HG02678 (cell line): Measurements from ENCODE around the gene PITPNC1.
"Not testable (repeated sequence)": the region's sequence is repeated elsewhere in the genome, so short reads cannot be mapped to it uniquely, and the experiment has no call there.

Experiments
- ATAC-seq: cut with Tn5 transposase; IDR thresholded peaks from one replicate; pipeline ENCODE4 v1.9.1; 2021; ENCODE audit warnings: mild to moderate bottlenecking, moderate library complexity; ENCODE audit not compliant: unreplicated experiment

The PITPNC1 gene

GRCh38 chr17:67504182-67504581 is 127.1 kb downstream of the PITPNC1 start:
- no peak for ATAC-seq

- no peak for ATAC-seq
Measured at GRCh38 chr17:67506966-67507365, 129.9 kb downstream of the PITPNC1 start.

GRCh38 chr17:67509390-67510287 is 132.6 kb downstream of the PITPNC1 start:
- ATAC-seq = no peak

GRCh38 chr17:67511012-67511411 is 133.9 kb downstream of the PITPNC1 start:
- ATAC-seq = no peak

- no peak for ATAC-seq
Measured at GRCh38 chr17:67511804-67512203, 134.7 kb downstream of the PITPNC1 start.

- no peak for ATAC-seq
Measured at GRCh38 chr17:67514998-67515397, 137.9 kb downstream of the PITPNC1 start.

- ATAC-seq = no peak
Measured at GRCh38 chr17:67515490-67516083, 138.5 kb downstream of the PITPNC1 start.

GRCh38 chr17:67516571-67516970 is 139.5 kb downstream of the PITPNC1 start:
- ATAC-seq = not testable (repeated sequence)

- no peak for ATAC-seq
Measured at GRCh38 chr17:67517325-67517724, 140.2 kb downstream of the PITPNC1 start.

GRCh38 chr17:67518876-67519275 is 141.8 kb downstream of the PITPNC1 start:
- no peak for ATAC-seq

- no peak for ATAC-seq
Measured at GRCh38 chr17:67519801-67520251, 142.7 kb downstream of the PITPNC1 start.

- no peak for ATAC-seq
Measured at GRCh38 chr17:67520252-67520906, 143.3 kb downstream of the PITPNC1 start.

- no peak for ATAC-seq
Measured at GRCh38 chr17:67520916-67521774, 144.1 kb downstream of the PITPNC1 start.

GRCh38 chr17:67521775-67522069 is 144.6 kb downstream of the PITPNC1 start:
- ATAC-seq = no peak

GRCh38 chr17:67523101-67523500 is 146.0 kb downstream of the PITPNC1 start:
- no peak for ATAC-seq

GRCh38 chr17:67525239-67526135 is 148.4 kb downstream of the PITPNC1 start:
- ATAC-seq = no peak

GRCh38 chr17:67526700-67527099 is 149.6 kb downstream of the PITPNC1 start:
- ATAC-seq = no peak

- ATAC-seq = no peak
Measured at GRCh38 chr17:67528751-67529436, 151.8 kb downstream of the PITPNC1 start.

GRCh38 chr17:67531291-67531690 is 154.2 kb downstream of the PITPNC1 start:
- ATAC-seq = no peak
